HG03520 (cell line): Measurements from ENCODE around the gene MAP3K20.
"Not testable (repeated sequence)": the region's sequence is repeated elsewhere in the genome, so short reads cannot be mapped to it uniquely, and the experiment has no call there.

Experiments used
- ATAC-seq: cut with Tn5 transposase; IDR thresholded peaks from one replicate; pipeline ENCODE4 v1.9.1; 2021; ENCODE audit warnings: mild to moderate bottlenecking, moderate library complexity; ENCODE audit not compliant: unreplicated experiment

MAP3K20 gene

DNA sequence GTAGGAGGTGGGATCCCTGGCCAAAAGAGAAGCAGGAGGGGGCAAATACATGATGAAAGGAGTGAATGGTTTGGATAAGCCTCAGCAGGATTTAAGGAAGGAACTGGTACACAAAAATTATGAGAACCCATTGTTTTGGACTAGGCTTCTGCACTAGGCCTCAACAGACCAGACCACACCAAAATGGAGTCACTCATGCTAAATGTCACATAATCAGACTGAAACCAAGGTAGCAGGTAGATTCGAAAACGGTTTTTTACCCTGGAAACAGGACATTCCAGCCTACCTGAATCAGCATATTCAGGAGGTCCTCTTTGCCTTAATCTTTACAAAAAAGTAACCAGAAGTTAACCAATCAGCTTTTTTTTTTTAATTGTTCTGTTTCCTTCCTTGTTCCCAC is 229.7 kb downstream of the MAP3K20 start:
- no peak for ATAC-seq

DNA sequence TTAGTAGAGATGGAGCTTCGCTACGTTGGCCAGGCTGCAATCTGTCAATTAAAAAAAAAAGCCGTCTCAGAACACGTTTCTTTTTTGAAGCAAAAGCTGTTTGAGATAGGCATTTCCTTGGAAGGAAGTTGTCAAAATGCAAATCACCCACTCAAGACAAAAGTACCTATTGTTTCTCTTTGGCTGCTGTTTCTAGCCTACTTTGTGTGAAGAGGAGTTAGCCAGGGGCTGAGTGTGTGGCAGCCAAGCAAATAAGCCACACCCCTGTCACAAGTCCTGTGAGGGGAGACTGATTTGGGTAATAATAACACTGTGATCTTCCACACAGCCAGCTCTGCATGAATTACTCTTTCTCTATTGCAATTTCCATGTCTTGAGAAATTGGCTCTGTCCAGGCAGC is 231.6 kb downstream of the MAP3K20 start:
- no peak for ATAC-seq

DNA sequence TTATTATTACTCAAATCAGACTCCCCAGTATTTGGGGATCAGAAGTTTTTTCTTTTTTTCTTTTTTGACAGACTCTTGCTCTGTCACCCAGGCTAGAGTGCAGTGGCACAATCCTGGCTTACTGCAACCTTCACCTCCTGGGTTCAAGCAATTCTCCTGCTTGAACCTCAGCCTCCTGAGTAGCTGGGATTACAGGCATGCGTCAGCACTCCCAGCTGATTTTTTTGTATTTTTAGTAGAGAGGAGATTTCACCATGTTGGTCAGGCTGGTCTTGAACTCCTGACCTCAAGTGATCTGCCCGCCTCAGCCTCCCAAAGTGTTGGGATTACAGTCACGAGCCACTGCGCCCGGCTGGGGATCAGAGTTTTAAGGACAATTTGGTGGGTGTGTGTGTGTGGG is 233.7 kb downstream of the MAP3K20 start:
- ATAC-seq = not testable (repeated sequence)

DNA sequence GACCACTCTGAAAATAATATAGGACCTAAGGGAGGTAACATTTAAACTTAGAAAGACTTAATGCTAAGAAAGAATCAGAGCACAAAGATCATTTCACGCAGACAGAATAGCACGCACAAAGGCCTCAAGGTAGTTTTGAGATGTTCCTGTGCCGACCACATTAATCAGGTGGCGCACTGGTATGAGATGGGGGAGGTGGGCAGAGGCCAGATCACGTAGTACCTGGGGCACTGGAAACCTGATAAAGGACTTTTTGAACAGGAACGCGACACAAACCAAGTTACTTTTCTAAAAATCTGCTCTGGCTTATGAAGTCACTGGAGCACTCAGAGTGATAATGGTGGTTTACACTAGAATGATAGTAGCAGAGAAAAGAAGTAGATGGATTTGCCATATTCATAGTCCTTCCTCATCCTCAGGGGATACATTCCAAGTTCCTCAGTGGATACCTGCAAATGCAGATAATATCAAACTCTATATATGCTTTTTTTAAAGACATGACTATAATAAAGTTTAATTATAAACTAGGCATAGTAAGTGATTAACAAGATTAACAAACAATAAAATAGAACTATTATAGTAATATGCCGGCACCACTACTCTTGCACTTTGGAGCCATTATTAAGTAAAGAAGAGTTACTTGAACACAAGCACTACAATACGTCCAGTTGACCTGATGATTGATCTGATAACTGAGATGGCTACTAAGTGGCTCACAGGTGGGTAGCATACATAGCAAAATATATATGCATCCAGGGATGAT is 236.4 kb downstream of the MAP3K20 start:
- ATAC-seq = no peak
